ENCODE results near the gene PRMT2. TPM values are rescaled to one million over a fixed set of nuclear protein-coding genes. Genes with fewer than 3 reads are reported as not detected.

Gene PRMT2
- total RNA-seq, 1 experiment from 2014 or later: 101 TPM

GRCh38 chr21:46608672-46609111 is 26.8 kb upstream of the PRMT2 start:
- Histone ChIP-seq H3F3A (ENCODE audit: low read length, unreplicated experiment) (no peaks in the 10 kb centered on the region), H3K9ac (ENCODE audit: low read length) (no peak overlapping the region), H2AFZ (ENCODE audit: low read length) (no peak overlapping the region), H3K4me3 (ENCODE audit: low read length) (no peak overlapping the region), H3K4me1 (ENCODE audit: insufficient read depth, low read length) (no peaks in the 10 kb centered on the region), H3K79me2 (ENCODE audit: low read length) (no peaks in the 10 kb centered on the region), H3K4me2 (ENCODE audit: low read length) (no peak overlapping the region), H3K27me3 (ENCODE audit: low read length) (peaks cover 20% of the 10 kb centered on the region), H3K9me3 (ENCODE audit: low read length) (no peaks in the 10 kb centered on the region), H3K27ac (ENCODE audit: low read length) (no peak overlapping the region), H3K36me3 (ENCODE audit: low read depth, low read length) (no peaks in the 10 kb centered on the region), H4K20me1 (ENCODE audit: low read length) (no peaks in the 10 kb centered on the region), H3K9me2 (replicated peaks; ENCODE audit: low read length) (no peaks in the 10 kb centered on the region)
- POLR2A ChIA-PET (ENCODE audit: unreplicated experiment): no interaction called here
- BruUV-seq (replicated peaks): no TSS peak
- CTCF ChIA-PET: no interaction called here
- DNase-seq (no peak), ATAC-seq (no peak)
- intact Hi-C loops (cut with micrococcal nuclease): no loop called here
- TF ChIP-seq, protein P1, sequence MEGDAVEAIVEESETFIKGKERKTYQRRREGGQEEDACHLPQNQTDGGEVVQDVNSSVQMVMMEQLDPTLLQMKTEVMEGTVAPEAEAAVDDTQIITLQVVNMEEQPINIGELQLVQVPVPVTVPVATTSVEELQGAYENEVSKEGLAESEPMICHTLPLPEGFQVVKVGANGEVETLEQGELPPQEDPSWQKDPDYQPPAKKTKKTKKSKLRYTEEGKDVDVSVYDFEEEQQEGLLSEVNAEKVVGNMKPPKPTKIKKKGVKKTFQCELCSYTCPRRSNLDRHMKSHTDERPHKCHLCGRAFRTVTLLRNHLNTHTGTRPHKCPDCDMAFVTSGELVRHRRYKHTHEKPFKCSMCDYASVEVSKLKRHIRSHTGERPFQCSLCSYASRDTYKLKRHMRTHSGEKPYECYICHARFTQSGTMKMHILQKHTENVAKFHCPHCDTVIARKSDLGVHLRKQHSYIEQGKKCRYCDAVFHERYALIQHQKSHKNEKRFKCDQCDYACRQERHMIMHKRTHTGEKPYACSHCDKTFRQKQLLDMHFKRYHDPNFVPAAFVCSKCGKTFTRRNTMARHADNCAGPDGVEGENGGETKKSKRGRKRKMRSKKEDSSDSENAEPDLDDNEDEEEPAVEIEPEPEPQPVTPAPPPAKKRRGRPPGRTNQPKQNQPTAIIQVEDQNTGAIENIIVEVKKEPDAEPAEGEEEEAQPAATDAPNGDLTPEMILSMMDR (conservative IDR thresholded peaks at IDR 0.05; ENCODE audit: low read depth, low read length): no peak
- TF ChIP-seq EZH2 (IDR thresholded peaks at IDR 0.05; ENCODE audit: low read length, unreplicated experiment): no peak
- no peak for TF ChIP-seq EZH2phosphoT487 (IDR thresholded peaks at IDR 0.05; ENCODE audit: borderline replicate concordance, low read length)

GRCh38 chr21:46610018-46610701 is 25.3 kb upstream of the PRMT2 start:
- Histone ChIP-seq H3K9me3 (ENCODE audit: low read length) (no peaks in the 10 kb centered on the region), H3K9me2 (replicated peaks; ENCODE audit: low read length) (no peaks in the 10 kb centered on the region), H3K9ac (ENCODE audit: low read length) (no peak overlapping the region), H3K4me2 (ENCODE audit: low read length) (no peak overlapping the region), H3K4me1 (ENCODE audit: insufficient read depth, low read length) (no peaks in the 10 kb centered on the region), H3K36me3 (ENCODE audit: low read depth, low read length) (no peaks in the 10 kb centered on the region), H2AFZ (ENCODE audit: low read length) (no peak overlapping the region), H3K27me3 (ENCODE audit: low read length) (peaks cover 20% of the 10 kb centered on the region), H3F3A (ENCODE audit: low read length, unreplicated experiment) (no peaks in the 10 kb centered on the region), H3K79me2 (ENCODE audit: low read length) (no peaks in the 10 kb centered on the region), H4K20me1 (ENCODE audit: low read length) (no peaks in the 10 kb centered on the region), H3K27ac (ENCODE audit: low read length) (no peak overlapping the region), H3K4me3 (ENCODE audit: low read length) (no peak overlapping the region)
- no peak; the same call in 1 of the 2 replicates for ATAC-seq
- no peak for DNase-seq
- intact Hi-C loops (cut with micrococcal nuclease): no loop called here
- ChIA-PET CTCF (no interaction called here), POLR2A (ENCODE audit: unreplicated experiment) (no interaction called here)
- TF ChIP-seq, protein P1 (conservative IDR thresholded peaks at IDR 0.05; ENCODE audit: low read depth, low read length): no peak
- no peak for TF ChIP-seq EZH2phosphoT487 (IDR thresholded peaks at IDR 0.05; ENCODE audit: borderline replicate concordance, low read length)
- TF ChIP-seq EZH2 (IDR thresholded peaks at IDR 0.05; ENCODE audit: low read length, unreplicated experiment): no peak
- no TSS peak for BruUV-seq (replicated peaks)

- POLR2A ChIA-PET (ENCODE audit: unreplicated experiment): no interaction called here
- no TSS peak for BruUV-seq (replicated peaks)
Measured at GRCh38 chr21:46613391-46613790, 22.1 kb upstream of the PRMT2 start.

More at GRCh38 chr21:46613391-46613790, 22.1 kb upstream of the PRMT2 start:
- CTCF ChIA-PET: no interaction called here
- no peak overlapping the region for H3K27ac ChIP-seq (ENCODE audit: low read length)
- intact Hi-C loops (cut with micrococcal nuclease): no loop called here
- no peaks in the 10 kb centered on the region for H3K36me3 ChIP-seq (ENCODE audit: low read depth, low read length)
- H3K4me3 ChIP-seq (ENCODE audit: low read length): no peak overlapping the region
- no peak overlapping the region for H3K4me2 ChIP-seq (ENCODE audit: low read length)
- ATAC-seq (no peak), DNase-seq (no peak)
- no peak overlapping the region for H3K9ac ChIP-seq (ENCODE audit: low read length)
- no peaks in the 10 kb centered on the region for H3F3A ChIP-seq (ENCODE audit: low read length, unreplicated experiment)
- no peak overlapping the region for H2AFZ ChIP-seq (ENCODE audit: low read length)
- no peaks in the 10 kb centered on the region for H3K9me3 ChIP-seq (ENCODE audit: low read length)
- H3K4me1 ChIP-seq (ENCODE audit: insufficient read depth, low read length): no peaks in the 10 kb centered on the region
- H3K9me2 ChIP-seq (replicated peaks; ENCODE audit: low read length): no peaks in the 10 kb centered on the region
- peaks cover 3% of the 10 kb centered on the region; the same call in 1 of the 2 replicates for H3K27me3 ChIP-seq (ENCODE audit: low read length)
- TF ChIP-seq EZH2phosphoT487 (IDR thresholded peaks at IDR 0.05; ENCODE audit: borderline replicate concordance, low read length) (no peak), EZH2 (IDR thresholded peaks at IDR 0.05; ENCODE audit: low read length, unreplicated experiment) (no peak)
- TF ChIP-seq, protein P1 (conservative IDR thresholded peaks at IDR 0.05; ENCODE audit: low read depth, low read length): no peak
- H3K79me2 ChIP-seq (ENCODE audit: low read length): no peaks in the 10 kb centered on the region
- H4K20me1 ChIP-seq (ENCODE audit: low read length): no peaks in the 10 kb centered on the region

Measured in PC-3 (cell line).